Measurements from ENCODE around the gene LRRC55. TPM values are rescaled to one million over a fixed set of nuclear protein-coding genes. Genes with fewer than 3 reads are reported as not detected.

The LRRC55 gene, protein sequence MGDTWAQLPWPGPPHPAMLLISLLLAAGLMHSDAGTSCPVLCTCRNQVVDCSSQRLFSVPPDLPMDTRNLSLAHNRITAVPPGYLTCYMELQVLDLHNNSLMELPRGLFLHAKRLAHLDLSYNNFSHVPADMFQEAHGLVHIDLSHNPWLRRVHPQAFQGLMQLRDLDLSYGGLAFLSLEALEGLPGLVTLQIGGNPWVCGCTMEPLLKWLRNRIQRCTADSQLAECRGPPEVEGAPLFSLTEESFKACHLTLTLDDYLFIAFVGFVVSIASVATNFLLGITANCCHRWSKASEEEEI
- under 0.01 TPM in 1 of 2 replicates, not detected in the other for total RNA-seq

DNA sequence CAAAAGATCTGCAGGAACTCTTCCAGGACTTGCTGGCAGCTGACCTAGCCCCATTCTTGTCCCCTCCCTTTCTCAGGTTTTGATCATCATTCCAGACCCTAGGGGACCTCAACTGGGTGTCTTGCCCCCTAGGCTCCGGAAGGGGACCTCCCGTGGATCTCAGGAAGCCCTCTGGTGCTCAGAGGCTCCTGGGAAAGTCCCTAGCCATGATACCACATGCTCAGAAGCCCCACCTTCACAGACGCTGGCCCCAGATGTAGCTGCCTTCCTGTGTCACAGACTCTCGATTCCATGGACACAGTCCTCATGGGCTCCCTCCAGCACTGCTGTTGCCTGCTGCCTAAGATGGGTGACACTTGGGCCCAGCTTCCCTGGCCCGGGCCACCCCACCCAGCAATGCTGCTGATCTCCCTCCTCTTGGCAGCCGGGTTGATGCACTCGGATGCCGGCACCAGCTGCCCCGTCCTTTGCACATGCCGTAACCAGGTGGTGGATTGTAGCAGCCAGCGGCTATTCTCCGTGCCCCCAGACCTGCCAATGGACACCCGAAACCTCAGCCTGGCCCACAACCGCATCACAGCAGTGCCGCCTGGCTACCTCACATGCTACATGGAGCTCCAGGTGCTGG is at the start of gene LRRC55:
TSS of gene LRRC55 (plus strand) at position 276 of the 628 bp plus-strand sequence. CDS start at position 346, 70 bp downstream.

DNA sequence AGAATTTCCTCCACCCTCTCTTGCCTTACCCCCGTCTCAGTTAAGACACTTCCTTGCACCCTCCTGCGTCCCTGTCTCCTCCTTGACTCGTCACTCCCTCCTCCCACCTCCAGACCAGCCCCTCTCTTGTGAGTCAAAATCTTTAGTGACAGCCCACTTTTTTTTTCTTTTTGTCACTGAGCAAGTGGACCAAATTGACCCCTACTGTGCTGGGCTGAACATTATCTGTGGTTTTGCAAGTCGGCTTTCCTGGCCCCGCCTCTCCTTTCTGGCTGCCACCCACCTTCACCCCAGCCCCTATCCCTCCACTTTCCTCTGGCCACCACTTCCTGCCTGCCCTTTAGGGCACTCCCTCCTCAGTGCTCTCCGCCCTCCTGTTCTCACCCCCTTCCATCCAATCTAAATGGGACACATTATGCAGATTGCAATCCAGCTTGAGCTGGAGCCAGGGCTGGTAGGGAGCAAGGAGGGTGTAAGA is 55.5 kb downstream of the LRRC55 start, which contains the start of gene APLNR:
TSS of gene APLNR (minus strand) at position 47 of the 478 bp plus-strand sequence. CDS start 246 bp downstream, outside the sequence.

Other genes starting within 250 kb of the LRRC55 start
- gene OR5AK2, start 193.0 kb upstream of the LRRC55 start, total RNA-seq: not detected in 2 replicates
- gene APLNR, start 55.3 kb downstream of the LRRC55 start, total RNA-seq: not detected in 2 replicates
- 72.7 and 81.8 TPM in 2 replicates for gene TNKS1BP1, start 143.0 kb downstream of the LRRC55 start, total RNA-seq
- 44.9 and 59.9 TPM in 2 replicates for gene SSRP1, start 153.9 kb downstream of the LRRC55 start, total RNA-seq
- not detected in 2 replicates for gene P2RX3, start 156.4 kb downstream of the LRRC55 start, total RNA-seq
- gene PRG3, start 199.2 kb downstream of the LRRC55 start, total RNA-seq: not detected in 2 replicates
- gene PRG2, start 208.7 kb downstream of the LRRC55 start, total RNA-seq: not detected in 2 replicates
- gene SLC43A3, start 245.2 kb downstream of the LRRC55 start, total RNA-seq: 13.1 and 20.6 TPM in 2 replicates